Neuronal stem cell (in vitro differentiated cells): ENCODE measurements around the gene AGTR1.

Source experiments
- DNase-seq: peaks from one replicate; pipeline ENCODE4 v3.0.0-alpha.2; 2013; ENCODE audit warnings: low spot score
- H2AFZ ChIP-seq: one replicate; pipeline ENCODE4 v1.6.1; 2013; ENCODE audit warnings: mild to moderate bottlenecking, low read length, inconsistent platforms
- H2AK5ac ChIP-seq: 2 replicates; pipeline ENCODE4 v1.6.1; 2013; ENCODE audit warnings: low read depth, mild to moderate bottlenecking, inconsistent platforms, low read length, moderate library complexity, mixed read lengths
- H2BK120ac ChIP-seq: 2 replicates; pipeline ENCODE4 v1.6.1; 2013; ENCODE audit warnings: low read depth, mild to moderate bottlenecking, inconsistent platforms, low read length, moderate library complexity, mixed read lengths
- H2BK12ac ChIP-seq: one replicate; pipeline ENCODE4 v1.6.1; 2013; ENCODE audit warnings: low read length, inconsistent platforms
- H2BK15ac ChIP-seq: 2 replicates; pipeline ENCODE4 v1.6.1; 2013; ENCODE audit warnings: mild to moderate bottlenecking, low read length, inconsistent platforms, mixed read lengths
- H2BK5ac ChIP-seq: one replicate; pipeline ENCODE4 v1.6.1; 2013; ENCODE audit warnings: inconsistent platforms, mild to moderate bottlenecking, low read length, moderate library complexity
- H3K14ac ChIP-seq: one replicate; pipeline ENCODE4 v1.6.1; 2013; ENCODE audit warnings: low read length, inconsistent platforms
- H3K18ac ChIP-seq: 2 replicates; pipeline ENCODE4 v1.6.1; 2013; ENCODE audit warnings: low read length, inconsistent platforms
- H3K23ac ChIP-seq: 2 replicates; pipeline ENCODE4 v1.6.1; 2013; ENCODE audit warnings: low read depth, mild to moderate bottlenecking, mixed read lengths, low read length, inconsistent platforms; ENCODE audit not compliant: poor library complexity
- H3K27ac ChIP-seq: replicated peaks from 3 replicates; pipeline ENCODE4 v1.5.1; 2013; ENCODE audit warnings: low read length, inconsistent platforms
- H3K27me3 ChIP-seq, 3 experiments: 2 replicates each; pipeline ENCODE4 v1.6.1; 2013; ENCODE audit warnings: low read length in 3 of 3, mild to moderate bottlenecking in 2 of 3, inconsistent platforms in 1 of 3, low read depth in 1 of 3, mixed read lengths in 1 of 3, moderate library complexity in 1 of 3; ENCODE audit not compliant: control insufficient read depth in 3 of 3, insufficient read depth in 3 of 3
- H3K36me3 ChIP-seq, 2 donors: replicated peaks in 1 of 2; 2 replicates each; pipeline ENCODE4 v1.6.1; 2013; ENCODE audit warnings: low read length in 2 of 2; ENCODE audit not compliant: control insufficient read depth in 2 of 2, insufficient read depth in 2 of 2
- H3K4ac ChIP-seq: 2 replicates; pipeline ENCODE4 v1.6.1; 2013; ENCODE audit warnings: inconsistent platforms, mild to moderate bottlenecking, low read length, moderate library complexity
- H3K4me1 ChIP-seq, 2 donors: 1 replicate in 1 of 2; 2 replicates in 1 of 2; pipeline ENCODE4 v1.6.1; 2013; ENCODE audit warnings: low read length in 2 of 2, low read depth in 1 of 2; ENCODE audit not compliant: control insufficient read depth in 2 of 2, insufficient read depth in 1 of 2
- H3K4me2 ChIP-seq: one replicate; pipeline ENCODE4 v1.6.1; 2013; ENCODE audit warnings: mild to moderate bottlenecking, low read length, inconsistent platforms; ENCODE audit not compliant: insufficient read depth, poor library complexity, severe bottlenecking
- H3K4me3 ChIP-seq, 2 donors: 2 replicates each; pipeline ENCODE4 v1.5.1; 2013; ENCODE audit warnings: low read length in 2 of 2, mild to moderate bottlenecking in 2 of 2, inconsistent platforms in 1 of 2, moderate library complexity in 1 of 2
- H3K79me1 ChIP-seq: one replicate; pipeline ENCODE4 v1.6.1; 2013; ENCODE audit warnings: low read depth, mild to moderate bottlenecking, inconsistent platforms, low read length, moderate library complexity
- H3K9ac ChIP-seq: one replicate; pipeline ENCODE4 v1.6.1; 2013; ENCODE audit warnings: mild to moderate bottlenecking, low read depth, low read length, inconsistent platforms; ENCODE audit not compliant: poor library complexity
- H3K9me3 ChIP-seq, 2 donors: replicated peaks in 1 of 2; 2 replicates each; pipeline versions ENCODE3 to v1.6.1; 2013; ENCODE audit warnings: low read length in 2 of 2, mild to moderate bottlenecking in 2 of 2, inconsistent platforms in 1 of 2, low read depth in 1 of 2, mixed read lengths in 1 of 2, moderate library complexity in 1 of 2; ENCODE audit not compliant: control insufficient read depth in 2 of 2, insufficient read depth in 1 of 2
- H4K8ac ChIP-seq: one replicate; pipeline ENCODE4 v1.6.1; 2013; ENCODE audit warnings: low read depth, mild to moderate bottlenecking, inconsistent platforms, low read length, moderate library complexity
- H4K91ac ChIP-seq: one replicate; pipeline ENCODE4 v1.6.1; 2013; ENCODE audit warnings: low read length, low read depth, mild to moderate bottlenecking, inconsistent platforms; ENCODE audit not compliant: poor library complexity
- WGBS, 2 donors: extraction: QIAGEN DNeasy Blood & Tissue Kit; methylation state at CpG; one replicate each; pipeline ENCODE4 v1.1.7; 2013; ENCODE audit warnings: missing lambda C conversion rate in 2 of 2, mixed read lengths in 1 of 2; ENCODE audit not compliant: insufficient read length in 2 of 2, insufficient replicate concordance in 1 of 2; ENCODE audit errors: extremely low coverage in 2 of 2; 5-methylcytosine and 5-hydroxymethylcytosine counted together

AGTR1 gene

GRCh38 chr3:148763156-148763680 is 65.5 kb downstream of the AGTR1 start:
- Histone ChIP-seq H3K4ac (no peak overlapping the region), H2BK12ac (no peak overlapping the region), H3K4me1 (peaks cover 0 to 2% of the 10 kb centered on the region in 2 donors), H2AFZ (no peak overlapping the region), H4K8ac (no peak overlapping the region), H2BK120ac (no peak overlapping the region), H2AK5ac (no peak overlapping the region), H4K91ac (no peak overlapping the region), H3K27ac (no peak overlapping the region), H3K9ac (no peak overlapping the region), H3K23ac (no peak overlapping the region), H3K36me3 (no peaks in the 10 kb centered on the region), H3K14ac (no peak overlapping the region), H3K4me2 (no peak overlapping the region), H3K9me3 (no peaks in the 10 kb centered on the region), H2BK15ac (no peak overlapping the region), H3K79me1 (no peaks in the 10 kb centered on the region), H3K18ac (no peak overlapping the region), H3K27me3 (no peaks in the 10 kb centered on the region), H2BK5ac (no peak overlapping the region), H3K4me3 (no peak overlapping the region)
- no peak for DNase-seq
- no CpG with 5 or more reads among the region's 3 CpGs for WGBS, 2 donors

- no peak overlapping the region for H3K4ac ChIP-seq
- H2BK15ac ChIP-seq: no peak overlapping the region
- H3K9ac ChIP-seq: no peak overlapping the region
- no peak overlapping the region for H3K4me3 ChIP-seq
- H3K23ac ChIP-seq: no peak overlapping the region
- H2AK5ac ChIP-seq: no peak overlapping the region
- H4K91ac ChIP-seq: no peak overlapping the region
- H4K8ac ChIP-seq: no peak overlapping the region
- no peak for DNase-seq
- no peaks in the 10 kb centered on the region for H3K79me1 ChIP-seq
- H2AFZ ChIP-seq: no peak overlapping the region
- no peak overlapping the region for H3K27ac ChIP-seq
- no peaks in the 10 kb centered on the region for H3K9me3 ChIP-seq
- no peaks in the 10 kb centered on the region for H3K4me1 ChIP-seq
- H3K4me2 ChIP-seq: no peak overlapping the region
- no peak overlapping the region for H3K18ac ChIP-seq
- WGBS, 2 donors: no CpG with 5 or more reads among the region's 1 CpG
- H2BK120ac ChIP-seq: no peak overlapping the region
- no peak overlapping the region for H3K14ac ChIP-seq
- H3K36me3 ChIP-seq: no peaks in the 10 kb centered on the region
- H2BK5ac ChIP-seq: no peak overlapping the region
- no peak overlapping the region for H2BK12ac ChIP-seq
- H3K27me3 ChIP-seq: no peaks in the 10 kb centered on the region
Measured at GRCh38 chr3:148763986-148764935, 66.6 kb downstream of the AGTR1 start.

- DNase-seq: no peak
Measured at GRCh38 chr3:148772361-148772760, 74.7 kb downstream of the AGTR1 start.

GRCh38 chr3:148772835-148773234 is 75.1 kb downstream of the AGTR1 start:
- H2AFZ ChIP-seq: no peak overlapping the region
- no peak overlapping the region for H3K14ac ChIP-seq
- H3K27ac ChIP-seq: no peak overlapping the region
- no peak overlapping the region for H3K4me2 ChIP-seq
- no peak overlapping the region for H2BK5ac ChIP-seq
- H2BK120ac ChIP-seq: no peak overlapping the region
- no peak overlapping the region for H3K23ac ChIP-seq
- H3K36me3 ChIP-seq: no peaks in the 10 kb centered on the region
- no peak overlapping the region for H3K9ac ChIP-seq
- no peak overlapping the region for H4K91ac ChIP-seq
- H3K79me1 ChIP-seq: no peaks in the 10 kb centered on the region
- no peak overlapping the region for H4K8ac ChIP-seq
- no peaks in the 10 kb centered on the region for H3K27me3 ChIP-seq
- H3K4me1 ChIP-seq: no peaks in the 10 kb centered on the region
- peaks cover 0 to 2% of the 10 kb centered on the region in 2 donors for H3K9me3 ChIP-seq
- H3K4ac ChIP-seq: no peak overlapping the region
- no peak overlapping the region for H3K4me3 ChIP-seq
- H2AK5ac ChIP-seq: no peak overlapping the region
- no peak overlapping the region for H2BK12ac ChIP-seq
- no peak for DNase-seq
- no peak overlapping the region for H3K18ac ChIP-seq
- H2BK15ac ChIP-seq: no peak overlapping the region

More at GRCh38 chr3:148772361-148772760, 74.7 kb downstream of the AGTR1 start:
- no peak overlapping the region for H2BK5ac ChIP-seq
- H3K4ac ChIP-seq: no peak overlapping the region
- no peaks in the 10 kb centered on the region for H3K36me3 ChIP-seq
- H2AK5ac ChIP-seq: no peak overlapping the region
- no peak overlapping the region for H3K18ac ChIP-seq
- no peak overlapping the region for H2AFZ ChIP-seq
- WGBS, 2 donors: no CpG with 5 or more reads among the region's 2 CpGs
- no peak overlapping the region for H3K14ac ChIP-seq
- peaks cover 0 to 2% of the 10 kb centered on the region in 2 donors for H3K9me3 ChIP-seq
- H3K23ac ChIP-seq: no peak overlapping the region
- H3K27me3 ChIP-seq: no peaks in the 10 kb centered on the region
- H3K9ac ChIP-seq: no peak overlapping the region
- H3K4me1 ChIP-seq: no peaks in the 10 kb centered on the region
- no peak overlapping the region for H2BK15ac ChIP-seq
- H3K4me2 ChIP-seq: no peak overlapping the region
- no peak overlapping the region for H4K8ac ChIP-seq
- no peak overlapping the region for H3K27ac ChIP-seq
- no peak overlapping the region for H3K4me3 ChIP-seq
- no peak overlapping the region for H2BK12ac ChIP-seq
- H2BK120ac ChIP-seq: no peak overlapping the region
- H4K91ac ChIP-seq: no peak overlapping the region
- no peaks in the 10 kb centered on the region for H3K79me1 ChIP-seq
